DND-41 (cell line): ENCODE data around the gene KCNN2.

ENCODE experiments used
- ATAC-seq: fragments of 200-7000 bp; cut with Tn5 transposase; 3 replicates; pipeline ENCODE4 v1.9.1; 2021; ENCODE audit warnings: low read depth; ENCODE audit not compliant: insufficient read depth
- DNase-seq: peaks from one replicate; pipeline ENCODE4 v3.0.0-alpha.2; 2020
- H2AFZ ChIP-seq: 2 replicates; pipeline ENCODE4 v1.6.0; 2012; ENCODE audit warnings: low read depth, low read length
- H3K27ac ChIP-seq: 2 replicates; pipeline ENCODE4 v1.5.1; 2012; ENCODE audit warnings: low read length, inconsistent platforms
- H3K27me3 ChIP-seq: fragments of 200-600 bp; sonication (generic); 2 replicates; pipeline ENCODE4 v1.6.0; 2012; ENCODE audit warnings: low read length, mild to moderate bottlenecking, inconsistent platforms; ENCODE audit not compliant: insufficient read depth, poor library complexity
- H3K36me3 ChIP-seq: 2 replicates; pipeline ENCODE4 v1.5.1; 2012; ENCODE audit warnings: low read length, inconsistent platforms; ENCODE audit not compliant: insufficient read depth
- H3K4me1 ChIP-seq: 2 replicates; pipeline ENCODE4 v1.5.1; 2012; ENCODE audit warnings: mild to moderate bottlenecking, low read length; ENCODE audit not compliant: insufficient read depth
- H3K4me2 ChIP-seq: 2 replicates; pipeline ENCODE4 v1.6.0; 2012; ENCODE audit warnings: mild to moderate bottlenecking, moderate library complexity, low read length, inconsistent platforms; ENCODE audit not compliant: insufficient read depth
- H3K4me3 ChIP-seq, 2 experiments: fragments of 200-600 bp in 1 of 2; shearing (Covaris generic) in 1 of 2; 2 replicates each; pipeline ENCODE4 v1.5.1; 2012 to 2016; ENCODE audit warnings: inconsistent platforms in 2 of 2, low read length in 2 of 2, mild to moderate bottlenecking in 2 of 2, low read depth in 1 of 2, moderate library complexity in 1 of 2
- H3K79me2 ChIP-seq: 2 replicates; pipeline ENCODE4 v1.6.0; 2012; ENCODE audit warnings: low read length, inconsistent platforms; ENCODE audit not compliant: insufficient read depth
- H3K9ac ChIP-seq: 2 replicates; pipeline ENCODE4 v1.6.0; 2012; ENCODE audit warnings: low read depth, mild to moderate bottlenecking, inconsistent platforms, low read length, moderate library complexity
- H3K9me3 ChIP-seq: 2 replicates; pipeline ENCODE4 v1.5.1; 2012; ENCODE audit warnings: low read length, moderate library complexity, mild to moderate bottlenecking, inconsistent platforms; ENCODE audit not compliant: insufficient read depth, severe bottlenecking
- H4K20me1 ChIP-seq: 2 replicates; pipeline ENCODE4 v1.6.0; 2012; ENCODE audit warnings: low read length; ENCODE audit not compliant: insufficient read depth
- CTCF ChIP-seq: IDR thresholded peaks from 2 replicates; pipeline ENCODE4 v1.5.1; 2012; ENCODE audit warnings: borderline replicate concordance, low read length, moderate library complexity, mild to moderate bottlenecking; ENCODE audit not compliant: poor library complexity, severe bottlenecking; ENCODE audit errors: extremely low read depth
- EZH2 ChIP-seq: IDR thresholded peaks from 3 replicates; pipeline ENCODE4 v1.6.1; 2012; ENCODE audit warnings: borderline replicate concordance, low read depth, mild to moderate bottlenecking, moderate library complexity, low read length, inconsistent platforms; ENCODE audit not compliant: severe bottlenecking

The KCNN2 gene

DNA sequence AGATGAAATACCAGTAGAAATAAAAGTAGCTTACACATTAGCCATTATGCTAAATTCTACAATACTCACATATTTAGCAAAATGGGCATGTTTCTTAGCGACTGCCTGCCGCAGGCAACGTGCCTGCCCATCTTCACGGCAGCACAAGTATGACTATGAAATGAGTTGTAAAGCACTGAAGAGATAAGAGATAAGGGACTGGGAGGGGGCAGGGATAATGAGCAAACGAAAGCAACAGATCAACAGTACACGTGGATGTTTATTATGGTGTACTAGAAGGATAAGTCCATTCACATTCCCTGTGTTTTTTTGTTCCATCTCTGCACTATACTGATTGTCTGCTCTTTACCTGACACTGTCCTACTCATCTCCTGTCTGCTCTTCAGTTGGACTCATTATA, 44.1 kb upstream of the KCNN2 start:
- H3K9ac ChIP-seq = no peak overlapping the region
- H3K36me3 ChIP-seq = no peaks in the 10 kb centered on the region
- H3K79me2 ChIP-seq = no peaks in the 10 kb centered on the region
- no peaks in the 10 kb centered on the region for H3K9me3 ChIP-seq
- H3K4me1 ChIP-seq = no peaks in the 10 kb centered on the region
- H3K27me3 ChIP-seq = no peaks in the 10 kb centered on the region
- H3K4me2 ChIP-seq = no peak overlapping the region
- no peak overlapping the region for H3K4me3 ChIP-seq
- no peak for TF ChIP-seq CTCF
- TF ChIP-seq EZH2 = no peak
- DNase-seq (no peak), ATAC-seq (no peak)
- no peak overlapping the region for H2AFZ ChIP-seq
- H3K27ac ChIP-seq = no peak overlapping the region
- H4K20me1 ChIP-seq = no peaks in the 10 kb centered on the region

DNA sequence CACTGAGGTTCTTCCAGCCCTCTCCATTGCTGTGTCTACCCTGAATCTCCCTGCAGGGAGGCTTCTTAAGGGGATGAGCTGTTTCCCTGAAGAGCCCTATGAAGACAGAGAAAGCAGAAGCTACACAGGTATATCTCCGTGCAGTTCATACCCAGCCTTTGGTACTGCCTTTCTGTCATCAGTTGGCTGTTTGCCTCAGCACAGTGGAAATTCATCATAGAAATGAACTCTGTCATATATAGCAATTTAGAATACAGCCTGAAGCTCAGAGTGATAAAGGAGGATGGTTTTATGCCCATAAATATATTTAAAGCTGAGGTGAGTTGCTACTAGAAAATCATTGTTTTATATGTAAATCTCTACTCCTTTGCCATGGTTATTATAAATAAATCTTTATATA, 42.6 kb upstream of the KCNN2 start:
- H3K4me2 ChIP-seq = no peak overlapping the region
- no peak overlapping the region for H3K4me3 ChIP-seq
- no peak for ATAC-seq

DNA sequence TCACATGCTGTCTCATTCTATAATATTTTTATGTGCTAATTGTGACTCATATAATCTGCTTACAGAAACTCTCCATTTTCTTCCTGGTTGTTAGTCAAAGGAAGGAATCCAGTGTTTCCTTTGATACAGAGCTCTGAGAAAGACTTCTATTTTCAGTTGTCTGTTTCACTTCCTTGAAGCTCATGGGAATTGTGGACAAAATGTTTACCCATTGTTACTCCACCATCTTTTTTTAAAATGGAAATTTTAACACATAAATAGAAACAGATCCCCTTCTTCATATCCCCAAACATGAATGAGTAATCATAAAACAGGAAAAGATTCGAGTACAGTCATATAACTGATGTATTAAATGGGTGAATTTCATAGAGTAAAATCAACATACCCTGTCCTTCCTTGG, 42.0 kb upstream of the KCNN2 start:
- no peaks in the 10 kb centered on the region for H3K36me3 ChIP-seq
- H3K4me1 ChIP-seq = no peaks in the 10 kb centered on the region
- H3K9ac ChIP-seq = no peak overlapping the region
- H3K9me3 ChIP-seq = no peaks in the 10 kb centered on the region
- H3K27ac ChIP-seq = no peak overlapping the region
- no peak overlapping the region for H3K4me3 ChIP-seq
- no peaks in the 10 kb centered on the region for H4K20me1 ChIP-seq
- TF ChIP-seq CTCF = no peak
- no peak for DNase-seq
- H3K27me3 ChIP-seq = no peaks in the 10 kb centered on the region
- ATAC-seq = no peak
- H3K4me2 ChIP-seq = no peak overlapping the region
- no peak overlapping the region for H2AFZ ChIP-seq
- H3K79me2 ChIP-seq = no peaks in the 10 kb centered on the region

More for the DNA sequence above, 42.6 kb upstream of the KCNN2 start:
- Histone ChIP-seq H3K36me3 (no peaks in the 10 kb centered on the region), H3K79me2 (no peaks in the 10 kb centered on the region), H3K9me3 (no peaks in the 10 kb centered on the region), H3K4me1 (no peaks in the 10 kb centered on the region), H3K27me3 (no peaks in the 10 kb centered on the region), H3K27ac (no peak overlapping the region), H4K20me1 (no peaks in the 10 kb centered on the region), H3K9ac (no peak overlapping the region), H2AFZ (no peak overlapping the region)
- DNase-seq = no peak
- no peak for TF ChIP-seq CTCF
- no peak for TF ChIP-seq EZH2

DNA sequence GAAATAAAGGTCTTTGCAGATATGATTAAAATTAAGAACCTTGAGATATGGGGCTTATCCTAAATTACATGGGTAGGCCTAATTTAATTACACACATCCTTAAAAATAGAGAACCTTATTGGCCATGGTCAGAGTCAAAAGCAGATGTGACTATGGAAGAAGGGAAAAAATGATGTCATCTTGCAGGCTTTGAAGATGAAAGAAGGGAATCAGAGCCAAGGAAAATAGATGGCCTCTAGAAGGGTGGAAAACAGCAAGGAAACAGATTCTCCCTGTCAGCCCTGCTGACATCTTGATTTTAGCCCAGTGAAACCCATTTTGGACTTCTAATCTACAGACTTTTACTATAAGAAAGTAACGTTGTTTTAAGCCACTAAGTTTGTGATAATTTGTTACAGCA, 37.6 kb upstream of the KCNN2 start:
- no peaks in the 10 kb centered on the region for H3K9me3 ChIP-seq
- no peaks in the 10 kb centered on the region for H4K20me1 ChIP-seq
- no peak overlapping the region for H3K9ac ChIP-seq
- H3K36me3 ChIP-seq = no peaks in the 10 kb centered on the region
- TF ChIP-seq CTCF (no peak), EZH2 (no peak)
- ATAC-seq (no peak), DNase-seq (no peak)
- no peak overlapping the region for H3K27ac ChIP-seq
- no peaks in the 10 kb centered on the region for H3K4me1 ChIP-seq
- no peaks in the 10 kb centered on the region for H3K79me2 ChIP-seq
- H3K4me3 ChIP-seq = no peak overlapping the region
- no peak overlapping the region for H2AFZ ChIP-seq
- H3K27me3 ChIP-seq = no peaks in the 10 kb centered on the region
- H3K4me2 ChIP-seq = no peak overlapping the region
